ENCODE data around the gene PIGL. TPM values are rescaled to one million over a fixed set of nuclear protein-coding genes. Genes with fewer than 3 reads are reported as not detected.

The PIGL gene
- total RNA-seq, 1 donor from 2014 or later, result 65.8 TPM

- no peaks in the 10 kb centered on the region for H3K9me3 ChIP-seq
- no peaks in the 10 kb centered on the region for H3K27me3 ChIP-seq
- H3K4me3 ChIP-seq, result no peak overlapping the region
- H3K36me3 ChIP-seq, result peaks cover 0 to 23% of the 10 kb centered on the region in 2 donors
- TF ChIP-seq POLR2AphosphoS5 (IDR thresholded peaks at IDR 0.05; ENCODE audit: insufficient read depth in 1 of 2, low read depth in 1 of 2), result no peak
- no peak for TF ChIP-seq POLR2A (IDR thresholded peaks at IDR 0.05)
- no peak for TF ChIP-seq CTCF (IDR thresholded peaks at IDR 0.05)
- H3K27ac ChIP-seq, result no peak overlapping the region
- DNase-seq (ENCODE audit: extremely low spot score in 2 of 2), result no peak
- intact Hi-C loops (cut with DNase I), result no loop called here
- peaks cover 13% of the 10 kb centered on the region for H3K4me1 ChIP-seq
Measured at GRCh38 chr17:16325964-16326363, 109.0 kb downstream of the PIGL start.

GRCh38 chr17:16327018-16327417 lies 110.0 kb downstream of the PIGL start:
- no peak overlapping the region for H3K4me3 ChIP-seq
- peaks cover 13% of the 10 kb centered on the region for H3K4me1 ChIP-seq
- TF ChIP-seq POLR2A (IDR thresholded peaks at IDR 0.05) (no peak), POLR2AphosphoS5 (IDR thresholded peaks at IDR 0.05; ENCODE audit: insufficient read depth in 1 of 2, low read depth in 1 of 2) (no peak), CTCF (IDR thresholded peaks at IDR 0.05) (no peak)
- DNase-seq (ENCODE audit: extremely low spot score in 2 of 2), result no peak
- H3K9me3 ChIP-seq, result no peaks in the 10 kb centered on the region
- intact Hi-C loops (cut with DNase I), result no loop called here
- no peaks in the 10 kb centered on the region for H3K27me3 ChIP-seq
- no peak overlapping the region for H3K27ac ChIP-seq
- H3K36me3 ChIP-seq, result peaks cover 0 to 17% of the 10 kb centered on the region in 2 donors

GRCh38 chr17:16328997-16329396 lies 112.0 kb downstream of the PIGL start:
- no peak overlapping the region for H3K4me3 ChIP-seq
- intact Hi-C loops (cut with DNase I), result no loop called here
- H3K4me1 ChIP-seq, result peaks cover 13% of the 10 kb centered on the region

GRCh38 chr17:16329519-16330271 lies 112.7 kb downstream of the PIGL start:
- no peak for DNase-seq (ENCODE audit: extremely low spot score in 2 of 2)
- Histone ChIP-seq H3K4me1 (peaks cover 13% of the 10 kb centered on the region), H3K36me3 (peaks cover 0 to 17% of the 10 kb centered on the region in 2 donors), H3K4me3 (no peak overlapping the region), H3K27ac (no peak overlapping the region), H3K9me3 (no peaks in the 10 kb centered on the region), H3K27me3 (no peaks in the 10 kb centered on the region)
- TF ChIP-seq POLR2AphosphoS5 (IDR thresholded peaks at IDR 0.05; ENCODE audit: insufficient read depth in 1 of 2, low read depth in 1 of 2) (no peak), POLR2A (IDR thresholded peaks at IDR 0.05) (no peak), CTCF (IDR thresholded peaks at IDR 0.05) (no peak)
- intact Hi-C loops (cut with DNase I), result no loop called here

More at GRCh38 chr17:16328997-16329396, 112.0 kb downstream of the PIGL start:
- DNase-seq (ENCODE audit: extremely low spot score in 2 of 2), result no peak
- no peaks in the 10 kb centered on the region for H3K9me3 ChIP-seq
- peaks cover 0 to 17% of the 10 kb centered on the region in 2 donors for H3K36me3 ChIP-seq
- H3K27me3 ChIP-seq, result no peaks in the 10 kb centered on the region
- TF ChIP-seq POLR2A (IDR thresholded peaks at IDR 0.05) (no peak), CTCF (IDR thresholded peaks at IDR 0.05) (no peak), POLR2AphosphoS5 (IDR thresholded peaks at IDR 0.05; ENCODE audit: insufficient read depth in 1 of 2, low read depth in 1 of 2) (no peak)
- H3K27ac ChIP-seq, result no peak overlapping the region

GRCh38 chr17:16338391-16338790 lies 121.4 kb downstream of the PIGL start:
- H3K27me3 ChIP-seq, result no peaks in the 10 kb centered on the region
- peaks cover 0 to 3% of the 10 kb centered on the region in 2 donors for H3K36me3 ChIP-seq
- intact Hi-C loops (cut with DNase I), result no loop called here
- H3K9me3 ChIP-seq, result no peaks in the 10 kb centered on the region
- no peak for TF ChIP-seq POLR2AphosphoS5 (IDR thresholded peaks at IDR 0.05; ENCODE audit: insufficient read depth in 1 of 2, low read depth in 1 of 2)
- no peak for TF ChIP-seq CTCF (IDR thresholded peaks at IDR 0.05)
- TF ChIP-seq POLR2A (IDR thresholded peaks at IDR 0.05), result no peak
- DNase-seq (ENCODE audit: extremely low spot score in 2 of 2), result no peak
- no peak overlapping the region for H3K27ac ChIP-seq
- no peaks in the 10 kb centered on the region for H3K4me1 ChIP-seq
- no peak overlapping the region for H3K4me3 ChIP-seq
